H9 (cell line): ENCODE results near the gene CACNA2D4. TPM values are rescaled to one million over a fixed set of nuclear protein-coding genes. Genes with fewer than 3 reads are reported as not detected.

Experiments
- DNase-seq: peaks from one replicate; pipeline ENCODE4 v3.0.0-alpha.2; 2017
- H2AFZ ChIP-seq: one replicate; pipeline ENCODE4 v1.6.1; 2013; ENCODE audit warnings: mild to moderate bottlenecking, low read length, control low read depth, moderate library complexity
- H2AK5ac ChIP-seq: 2 replicates; pipeline ENCODE4 v1.6.1; 2013; ENCODE audit warnings: low read length, control low read depth, mixed read lengths; ENCODE audit not compliant: insufficient read length
- H2BK120ac ChIP-seq: one replicate; pipeline ENCODE4 v1.6.1; 2013; ENCODE audit warnings: low read depth, mild to moderate bottlenecking, low read length, control low read depth, inconsistent platforms; ENCODE audit not compliant: poor library complexity, severe bottlenecking
- H2BK12ac ChIP-seq: 2 replicates; pipeline ENCODE4 v1.6.1; 2013; ENCODE audit warnings: low read length, control low read depth, mixed read lengths, low read depth; ENCODE audit not compliant: insufficient read length
- H2BK15ac ChIP-seq: 2 replicates; pipeline ENCODE4 v1.6.1; 2013; ENCODE audit warnings: low read depth, low read length, control low read depth
- H2BK20ac ChIP-seq: one replicate; pipeline ENCODE4 v1.6.1; 2013; ENCODE audit warnings: low read depth, mild to moderate bottlenecking, low read length, control low read depth, inconsistent platforms; ENCODE audit not compliant: poor library complexity, severe bottlenecking
- H2BK5ac ChIP-seq: 2 replicates; pipeline ENCODE4 v1.6.1; 2013; ENCODE audit warnings: low read length, control low read depth, mixed read lengths; ENCODE audit not compliant: insufficient read length
- H3K14ac ChIP-seq: 2 replicates; pipeline ENCODE4 v1.6.1; 2013; ENCODE audit warnings: low read length, control low read depth; ENCODE audit not compliant: insufficient read depth
- H3K18ac ChIP-seq: 2 replicates; pipeline ENCODE4 v1.6.1; 2013; ENCODE audit warnings: low read depth, mild to moderate bottlenecking, mixed read lengths, low read length, control low read depth; ENCODE audit not compliant: insufficient read length
- H3K23ac ChIP-seq: 2 replicates; pipeline ENCODE4 v1.6.1; 2013; ENCODE audit warnings: low read length, control low read depth, mixed read lengths, low read depth; ENCODE audit not compliant: insufficient read length
- H3K23me2 ChIP-seq: 2 replicates; pipeline ENCODE4 v1.6.1; 2013; ENCODE audit warnings: low read depth, mild to moderate bottlenecking, mixed read lengths, low read length, control low read depth; ENCODE audit not compliant: insufficient read length, poor library complexity, severe bottlenecking
- H3K27ac ChIP-seq: 2 replicates; pipeline ENCODE4 v1.5.1; 2013; ENCODE audit warnings: low read length, control low read depth, mixed read lengths, low read depth; ENCODE audit not compliant: insufficient read length
- H3K27me3 ChIP-seq: 2 replicates; pipeline ENCODE4 v1.6.1; 2013; ENCODE audit warnings: low read length, control low read depth, inconsistent platforms; ENCODE audit not compliant: insufficient read depth
- H3K4ac ChIP-seq: 2 replicates; pipeline ENCODE4 v1.6.1; 2013; ENCODE audit warnings: low read depth, mild to moderate bottlenecking, control low read depth, inconsistent platforms, low read length, moderate library complexity
- H3K4me1 ChIP-seq: 2 replicates; pipeline ENCODE4 v1.6.1; 2013; ENCODE audit warnings: low read length, control low read depth, inconsistent platforms; ENCODE audit not compliant: insufficient read depth
- H3K4me2 ChIP-seq: 2 replicates; pipeline ENCODE4 v1.6.1; 2013; ENCODE audit warnings: low read length, control low read depth, mixed read lengths; ENCODE audit not compliant: insufficient read length, insufficient read depth
- H3K56ac ChIP-seq: 2 replicates; pipeline ENCODE4 v1.6.1; 2013; ENCODE audit warnings: low read depth, mild to moderate bottlenecking, mixed read lengths, low read length, control low read depth; ENCODE audit not compliant: insufficient read length
- H3K79me1 ChIP-seq: 2 replicates; pipeline ENCODE4 v1.6.1; 2013; ENCODE audit warnings: low read depth, mild to moderate bottlenecking, moderate library complexity, low read length, control low read depth, inconsistent platforms; ENCODE audit not compliant: insufficient read depth, poor library complexity, severe bottlenecking
- H3K79me2 ChIP-seq: 2 replicates; pipeline ENCODE4 v1.6.1; 2013; ENCODE audit warnings: low read length, control low read depth, inconsistent platforms; ENCODE audit not compliant: insufficient read depth
- H3K9ac ChIP-seq: 2 replicates; pipeline ENCODE4 v1.6.1; 2013; ENCODE audit warnings: low read length, control low read depth, mixed read lengths; ENCODE audit not compliant: insufficient read length; ENCODE audit errors: extremely low read depth
- H3K9me3 ChIP-seq: one replicate; pipeline ENCODE4 v1.6.1; 2013; ENCODE audit warnings: low read depth, low read length, inconsistent platforms; ENCODE audit not compliant: control insufficient read depth
- H3T11ph ChIP-seq: one replicate; pipeline ENCODE4 v1.6.1; 2013; ENCODE audit warnings: mild to moderate bottlenecking, low read length, control low read depth, inconsistent platforms
- H4K20me1 ChIP-seq: one replicate; pipeline ENCODE4 v1.6.1; 2013; ENCODE audit not compliant: control insufficient read depth, insufficient read length, insufficient read depth
- H4K5ac ChIP-seq: 2 replicates; pipeline ENCODE4 v1.6.1; 2013; ENCODE audit warnings: low read depth, mild to moderate bottlenecking, mixed read lengths, low read length, control low read depth; ENCODE audit not compliant: insufficient read length
- H4K8ac ChIP-seq: replicated peaks from 2 replicates; pipeline ENCODE4 v1.6.1; 2013; ENCODE audit warnings: low read length, control low read depth, mixed read lengths, low read depth; ENCODE audit not compliant: insufficient read length
- H4K91ac ChIP-seq: 2 replicates; pipeline ENCODE4 v1.6.1; 2013; ENCODE audit warnings: low read depth, mild to moderate bottlenecking, moderate library complexity, mixed read lengths, low read length, control low read depth; ENCODE audit not compliant: insufficient read length
- H3K27ac Mint-ChIP-seq, 3 experiments: 2 replicates in 2 of 3; 3 replicates in 1 of 3; pipeline ENCODE4 v1.8.0; 2020 to 2021; ENCODE audit warnings: mixed read lengths in 3 of 3, mild to moderate bottlenecking in 1 of 3, moderate library complexity in 1 of 3
- H3K27me3 Mint-ChIP-seq: 2 replicates; pipeline ENCODE4 v1.8.0; 2021; ENCODE audit warnings: low read depth, mild to moderate bottlenecking, moderate library complexity, mixed read lengths
- H3K36me3 Mint-ChIP-seq, 3 experiments: 2 replicates in 2 of 3; 3 replicates in 1 of 3; pipeline ENCODE4 v1.8.0; 2020 to 2021; ENCODE audit warnings: low read depth in 3 of 3, mixed read lengths in 3 of 3; ENCODE audit not compliant: insufficient read depth in 1 of 3
- H3K4me1 Mint-ChIP-seq, 2 experiments: 2 replicates each; pipeline ENCODE4 v1.8.0; 2020; ENCODE audit warnings: mixed read lengths in 2 of 2
- H3K4me3 Mint-ChIP-seq, 2 experiments: 2 replicates in 1 of 2; 3 replicates in 1 of 2; pipeline ENCODE4 v1.8.0; 2020 to 2021; ENCODE audit warnings: mild to moderate bottlenecking in 2 of 2, mixed read lengths in 2 of 2, moderate library complexity in 1 of 2
- H3K9me3 Mint-ChIP-seq, 2 experiments: 2 replicates in 1 of 2; 3 replicates in 1 of 2; pipeline ENCODE4 v1.8.0; 2020; ENCODE audit warnings: mild to moderate bottlenecking in 2 of 2, mixed read lengths in 2 of 2, moderate library complexity in 1 of 2
- CTCF ChIP-seq: fragments of 200-600 bp; sonication (generic); conservative IDR thresholded peaks from 3 replicates; pipeline ENCODE4 v1.8.0; 2021; ENCODE audit warnings: antibody characterized with exemption, mild to moderate bottlenecking
- WGBS: extraction: QIAGEN DNeasy Blood & Tissue Kit; methylation state at CpG from one replicate; pipeline ENCODE4 v1.1.7; 2013; ENCODE audit warnings: missing lambda C conversion rate, low lambda C conversion rate, mixed read lengths; ENCODE audit not compliant: insufficient read length; ENCODE audit errors: extremely low coverage; 5-methylcytosine and 5-hydroxymethylcytosine counted together
- total RNA-seq: library from RNA; stranded (reverse); gene quantifications from 2 replicates; pipeline ENCODE4 v1.2.1, GENCODE V29; 2021

The CACNA2D4 gene
- total RNA-seq, 1 experiment from 2014 or later: 0.79 TPM

DNA sequence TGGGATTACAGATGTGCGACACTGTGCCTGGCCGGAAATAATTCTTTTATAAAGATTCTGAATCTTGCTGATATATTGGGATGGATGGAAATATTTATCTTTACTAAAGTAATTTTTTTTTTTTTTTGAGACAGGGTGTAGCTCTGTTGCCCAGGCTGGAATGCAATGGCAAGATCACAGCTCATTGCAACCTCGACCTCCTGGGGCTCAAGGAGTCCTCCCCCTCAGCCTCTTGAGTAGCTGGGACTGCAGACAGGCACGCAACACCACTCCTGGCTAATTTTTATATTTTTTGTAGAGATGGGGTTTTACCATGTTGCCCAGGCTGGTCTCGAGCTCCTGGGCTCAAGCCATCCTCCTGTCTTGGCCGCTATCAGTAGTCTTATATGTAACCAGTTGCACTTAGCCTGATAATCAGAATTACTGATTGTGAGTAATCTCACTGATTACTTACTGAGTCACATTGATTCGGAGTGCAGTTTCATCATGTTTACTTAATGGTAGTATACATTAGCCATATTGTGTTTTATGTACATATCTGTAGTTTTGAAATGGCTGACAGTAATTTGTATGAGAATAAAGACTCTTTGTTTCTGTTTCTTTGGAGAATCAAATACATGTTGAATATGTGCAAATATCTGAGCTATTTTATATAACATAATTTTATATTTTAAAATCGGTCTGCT, 148.5 kb downstream of the CACNA2D4 start:
- WGBS: no CpG with 5 or more reads among the region's 8 CpGs
- H4K5ac ChIP-seq: no peak overlapping the region
- H2BK12ac ChIP-seq: no peak overlapping the region
- no peak overlapping the region for H3T11ph ChIP-seq
- no peak overlapping the region for H2BK20ac ChIP-seq
- H3K36me3 Mint-ChIP-seq: peaks cover 0 to 18% (median 5%) of the 10 kb centered on the region in 3 experiments; a peak in 4 of 7 replicates
- peaks cover 8 to 17% of the 10 kb centered on the region in 2 experiments for H3K4me1 Mint-ChIP-seq
- no peaks in the 10 kb centered on the region for H3K4me1 ChIP-seq
- H3K9ac ChIP-seq: no peak overlapping the region
- no peak overlapping the region for H4K8ac ChIP-seq
- no peak for TF ChIP-seq CTCF
- H3K23me2 ChIP-seq: no peaks in the 10 kb centered on the region
- no peaks in the 10 kb centered on the region for H3K27me3 ChIP-seq
- no peak overlapping the region for H4K91ac ChIP-seq
- H2AFZ ChIP-seq: no peak overlapping the region
- H3K14ac ChIP-seq: no peak overlapping the region
- no peak overlapping the region for H2AK5ac ChIP-seq
- H3K9me3 Mint-ChIP-seq: no peaks in the 10 kb centered on the region
- H3K4ac ChIP-seq: no peak overlapping the region
- no peaks in the 10 kb centered on the region for H3K27me3 Mint-ChIP-seq
- H3K18ac ChIP-seq: no peak overlapping the region
- H3K56ac ChIP-seq: no peak overlapping the region
- peaks cover 3% of the 10 kb centered on the region for H3K79me1 ChIP-seq
- H2BK5ac ChIP-seq: no peak overlapping the region
- no peak overlapping the region for H3K4me3 Mint-ChIP-seq
- H2BK15ac ChIP-seq: no peak overlapping the region
- DNase-seq: no peak
- H3K79me2 ChIP-seq: peaks cover 2% of the 10 kb centered on the region; the same call in 1 of the 2 replicates
- H3K9me3 ChIP-seq: no peaks in the 10 kb centered on the region
- H3K27ac ChIP-seq: no peak overlapping the region
- H2BK120ac ChIP-seq: no peak overlapping the region
- no peak overlapping the region for H3K23ac ChIP-seq
- no peak overlapping the region for H3K27ac Mint-ChIP-seq
- H4K20me1 ChIP-seq: no peaks in the 10 kb centered on the region
- H3K4me2 ChIP-seq: no peak overlapping the region
